ENCODE measurements around the gene NDUFAF8. TPM values are rescaled to one million over a fixed set of nuclear protein-coding genes. Genes with fewer than 3 reads are reported as not detected.
A peak's percentile ranks its signal among the peaks of the same experiment; 100 is the strongest.

Gene NDUFAF8
- total and polyA plus RNA-seq, 9 donors: 14.6 to 66.3 (median 33.9) TPM

GRCh38 chr17:81237591-81238489, 1.3 kb upstream of the NDUFAF8 start:
- DNase-seq: no peak
- Histone ChIP-seq H3K9me3 (no peaks in the 10 kb centered on the region), H3K4me1 (ENCODE audit: insufficient read depth) (peaks cover 5% of the 10 kb centered on the region), H3K36me3 (no peaks in the 10 kb centered on the region), H3K27ac (no peak overlapping the region), H3K4me3 (peak overlapping the region; percentile 99), H3K27me3 (no peaks in the 10 kb centered on the region)
- TF ChIP-seq CTCF (IDR thresholded peaks at IDR 0.05) (no peak), EP300 (IDR thresholded peaks at IDR 0.05) (no peak), POLR2A (IDR thresholded peaks at IDR 0.05) (no peak)
- intact Hi-C loops (cut with DNase I): loop anchor here in 1 of 4 donors (10.0 kb wide), 1 partner anchor 243 kb away; the partner anchor contains the start of gene CHMP6
- WGBS, 3 donors: 51 to 59% (median 52%) methylated on average over 36 of the region's 36 CpGs

GRCh38 chr17:81238490-81238814, 666 bp upstream of the NDUFAF8 start:
- H3K9me3 ChIP-seq: no peaks in the 10 kb centered on the region
- TF ChIP-seq POLR2A (IDR thresholded peaks at IDR 0.05) (no peak), CTCF (IDR thresholded peaks at IDR 0.05) (no peak), EP300 (IDR thresholded peaks at IDR 0.05) (no peak)
- no peak overlapping the region for H3K27ac ChIP-seq
- H3K36me3 ChIP-seq: no peaks in the 10 kb centered on the region
- H3K27me3 ChIP-seq: no peaks in the 10 kb centered on the region
- no peak for DNase-seq
- intact Hi-C loops (cut with DNase I): loop anchor here in 1 of 4 donors (10.0 kb wide), 1 partner anchor 244 kb away; the partner anchor contains the start of gene CHMP6
- peaks cover 5% of the 10 kb centered on the region for H3K4me1 ChIP-seq (ENCODE audit: insufficient read depth)
- peak overlapping the region; percentile 99 for H3K4me3 ChIP-seq
- 0 to 1% (median 0%) methylated on average over 17 to 26 of the region's 26 CpGs for WGBS, 3 donors

DNA sequence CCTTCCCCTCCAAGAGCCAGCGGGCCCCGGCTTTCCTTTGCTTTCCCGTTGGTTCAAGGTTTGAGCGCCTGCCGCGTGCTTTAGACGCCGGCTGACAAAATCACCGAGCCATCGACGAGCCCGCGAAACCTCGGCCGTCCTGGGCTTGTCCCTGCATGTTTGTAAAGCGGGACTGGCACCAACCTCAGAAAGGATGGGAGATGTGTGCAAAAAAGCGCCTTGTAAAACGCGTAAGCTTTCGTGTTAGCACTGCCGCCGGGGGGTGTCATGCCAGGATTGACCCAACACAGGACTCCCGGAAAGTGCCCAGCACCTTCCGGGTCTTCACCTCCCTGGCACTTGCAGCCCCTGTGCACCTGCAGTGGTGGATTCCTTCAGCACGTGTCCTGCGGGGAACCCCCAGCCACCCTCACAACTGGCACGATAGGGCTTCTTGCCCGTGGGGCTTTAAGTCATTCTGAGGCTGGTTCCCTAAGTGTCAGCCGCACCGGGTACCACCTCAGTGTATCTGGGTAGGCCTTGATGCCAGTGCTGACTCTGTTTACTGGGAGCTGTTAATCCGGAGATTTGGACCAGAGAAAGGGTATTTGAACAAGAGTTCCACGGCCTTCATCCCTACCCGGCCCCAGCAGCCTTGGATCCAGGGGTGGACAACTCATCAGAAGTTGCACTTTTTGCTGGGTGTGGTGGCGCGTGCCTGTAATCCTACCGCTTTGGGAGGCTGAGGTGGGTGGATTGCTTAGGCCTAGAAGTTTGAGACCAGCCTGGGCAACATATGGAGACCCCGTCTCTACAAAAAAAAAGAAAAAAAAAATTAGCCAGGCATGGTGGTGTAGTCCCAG, 817 bp downstream of the NDUFAF8 start:
- H3K27me3 ChIP-seq: no peaks in the 10 kb centered on the region
- intact Hi-C loops (cut with DNase I): loop anchor here in 2 of 4 donors (5.0 to 10.0 kb wide), 2 partner anchors 98 to 245 kb away; partner anchors contain the start of gene CHMP6 (in 1 of the 2)
- 13 to 14% (median 14%) methylated on average over 37 of the region's 37 CpGs for WGBS, 3 donors
- peak overlapping the region in 1 of 2 donors; percentile 82 for H3K27ac ChIP-seq
- peaks cover 5% of the 10 kb centered on the region for H3K4me1 ChIP-seq (ENCODE audit: insufficient read depth)
- H3K9me3 ChIP-seq: no peaks in the 10 kb centered on the region
- no peak for DNase-seq
- H3K36me3 ChIP-seq: no peaks in the 10 kb centered on the region
- peak overlapping the region; percentile 99 for H3K4me3 ChIP-seq
- TF ChIP-seq EP300 (IDR thresholded peaks at IDR 0.05): no peak
- no peak for TF ChIP-seq POLR2A (IDR thresholded peaks at IDR 0.05)
- no peak for TF ChIP-seq CTCF (IDR thresholded peaks at IDR 0.05)

DNA sequence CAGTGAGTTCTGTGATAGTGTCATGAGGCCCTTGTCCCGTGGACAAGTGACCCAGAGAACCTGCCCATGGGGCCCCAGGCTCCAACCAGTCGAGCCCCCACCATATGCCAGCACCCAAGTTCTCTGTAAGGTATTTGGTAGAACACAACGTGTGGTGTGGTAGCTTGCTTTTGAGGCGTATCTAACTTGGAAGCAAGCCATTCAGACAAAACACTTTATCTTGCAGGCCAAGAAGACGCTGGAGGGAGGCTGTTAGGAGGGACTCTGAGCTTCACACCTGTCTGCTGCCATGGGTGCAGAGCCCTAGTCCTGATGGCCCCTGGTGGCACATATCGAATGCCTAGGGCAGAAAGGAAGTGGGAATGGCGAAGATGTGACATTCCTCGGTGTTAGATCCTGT, 1.6 kb downstream of the NDUFAF8 start:
- DNase-seq: no peak
- Histone ChIP-seq H3K9me3 (no peaks in the 10 kb centered on the region), H3K27ac (no peak overlapping the region), H3K4me1 (ENCODE audit: insufficient read depth) (peaks cover 5% of the 10 kb centered on the region), H3K27me3 (no peaks in the 10 kb centered on the region), H3K4me3 (no peak overlapping the region), H3K36me3 (no peaks in the 10 kb centered on the region)
- intact Hi-C loops (cut with DNase I): loop anchor here in 1 of 4 donors (5.0 kb wide), 1 partner anchor 98 kb away; no protein-coding TSS in a partner anchor
- TF ChIP-seq POLR2A (IDR thresholded peaks at IDR 0.05) (no peak), CTCF (IDR thresholded peaks at IDR 0.05) (no peak)
- WGBS, 3 donors: 69 to 71% (median 71%) methylated on average over 8 of the region's 8 CpGs
